Fibroblast of skin of right quadriceps (primary cell): ENCODE results near the gene ZBTB40.

Experiments used
- DNase-seq: peaks from one replicate; pipeline ENCODE4 v3.0.0-alpha.2; 2013

ZBTB40 gene

GRCh38 chr1:22535399-22535798, 83.7 kb downstream of the ZBTB40 start:
- DNase-seq = no peak

DNA sequence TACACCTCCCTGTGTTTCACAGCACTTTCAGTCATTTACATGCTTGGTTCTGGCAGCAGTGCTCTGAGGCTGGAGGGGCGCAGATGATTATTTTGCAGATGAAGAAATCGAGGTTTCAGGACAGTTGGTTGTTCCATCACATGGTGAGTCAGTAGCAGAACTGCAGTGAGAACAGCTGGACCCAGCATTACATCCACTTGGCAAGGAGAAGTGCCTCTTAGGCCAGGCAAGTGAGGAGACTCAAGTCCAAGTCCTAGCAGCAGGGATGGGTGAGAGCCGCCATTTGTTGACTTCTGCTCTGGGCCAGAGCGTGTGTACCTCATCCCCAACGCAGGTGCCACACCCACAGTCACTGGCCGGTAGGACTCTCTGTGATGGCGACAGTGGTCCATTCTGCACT, 84.9 kb downstream of the ZBTB40 start:
- DNase-seq = no peak

DNA sequence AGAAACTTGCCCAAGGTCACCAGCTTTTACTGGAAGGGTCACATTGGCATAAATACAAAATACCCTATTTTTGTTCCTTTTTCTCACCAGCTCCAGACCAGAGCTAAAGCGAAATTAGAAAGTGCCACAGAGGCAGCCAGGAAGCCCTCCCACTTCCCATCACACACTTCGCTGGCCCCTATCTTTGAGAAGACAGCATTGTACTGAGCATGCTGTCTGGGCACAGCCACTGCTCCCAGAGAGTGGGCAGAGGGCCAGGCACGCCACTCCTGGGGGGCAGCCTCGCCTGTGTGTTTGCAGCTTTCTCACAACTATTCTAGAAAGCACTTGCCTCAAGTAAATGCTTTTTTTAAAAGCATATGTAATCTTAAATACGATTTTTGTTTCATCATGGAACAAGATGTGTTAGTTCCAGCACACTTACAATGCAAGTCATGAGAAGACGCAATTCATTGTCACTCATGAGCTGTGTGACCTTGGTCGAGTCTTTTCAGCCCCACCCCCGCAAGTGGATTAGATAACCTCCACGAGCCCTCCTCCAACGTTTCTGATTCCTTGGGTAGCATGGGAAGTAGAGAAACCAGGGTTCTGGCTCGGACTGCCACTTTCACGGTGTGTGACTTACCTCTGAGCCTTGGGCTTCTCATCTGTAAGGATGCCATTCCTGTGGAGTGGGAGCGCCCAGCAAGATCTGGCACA, 85.9 kb downstream of the ZBTB40 start:
- DNase-seq = no peak

DNA sequence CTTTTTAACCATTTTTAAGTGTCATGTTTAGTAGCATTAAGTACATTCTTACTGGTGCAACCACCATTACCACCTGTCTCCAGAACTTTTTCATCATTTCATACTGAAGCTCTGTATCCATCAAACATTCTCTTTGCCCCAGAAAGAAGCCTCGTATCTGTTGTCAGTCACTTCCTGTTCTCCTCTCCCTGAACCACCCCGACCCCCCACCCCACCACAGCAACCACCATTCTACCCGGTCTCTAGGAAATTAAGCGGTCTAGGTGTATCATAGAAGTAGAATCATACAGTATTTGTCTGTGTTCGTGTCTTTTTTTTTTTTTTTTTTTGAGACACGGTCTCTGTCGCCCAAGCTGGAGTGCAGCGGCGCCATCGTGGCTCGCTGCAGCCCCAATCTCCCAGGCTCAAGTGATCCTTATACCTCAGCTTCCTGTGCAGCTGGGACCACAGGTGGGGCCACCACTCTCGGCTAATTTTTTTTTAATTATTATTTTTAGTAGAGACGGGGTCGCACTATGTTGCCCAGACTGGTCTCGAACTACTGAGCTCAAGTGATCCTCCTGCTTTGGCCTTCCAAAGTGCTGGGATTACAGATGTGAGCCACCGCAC, 88.0 kb downstream of the ZBTB40 start:
- no peak for DNase-seq

GRCh38 chr1:22540337-22540736, 88.7 kb downstream of the ZBTB40 start:
- peak; percentile 9 for DNase-seq

- DNase-seq = no peak
Measured at GRCh38 chr1:22542886-22543285, 91.2 kb downstream of the ZBTB40 start.

DNA sequence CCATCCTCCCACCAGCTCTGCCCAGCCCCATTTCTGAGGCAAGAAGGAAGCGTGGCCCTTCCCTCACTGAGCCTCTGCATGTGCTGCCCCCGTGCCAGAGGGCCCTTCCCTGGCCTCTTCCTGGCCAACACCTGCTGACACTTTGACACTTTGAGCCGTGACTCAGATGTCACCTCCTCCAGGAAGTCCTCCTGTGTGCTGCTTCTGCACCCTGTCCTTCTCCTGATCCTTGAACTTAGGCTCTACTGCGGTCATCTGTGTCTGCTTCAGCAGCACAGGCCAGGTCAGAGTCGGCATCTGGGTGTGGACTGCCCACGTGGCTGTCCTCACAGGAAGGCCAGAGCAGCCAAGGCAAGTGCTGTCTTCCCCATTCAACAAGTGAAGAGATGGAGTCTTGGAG, 92.0 kb downstream of the ZBTB40 start:
- no peak for DNase-seq

GRCh38 chr1:22544606-22545005, 93.0 kb downstream of the ZBTB40 start:
- DNase-seq = no peak

GRCh38 chr1:22545141-22545540, 93.5 kb downstream of the ZBTB40 start:
- DNase-seq = no peak

GRCh38 chr1:22547186-22547817, 95.7 kb downstream of the ZBTB40 start:
- no peak for DNase-seq

GRCh38 chr1:22547818-22548462, 96.3 kb downstream of the ZBTB40 start:
- DNase-seq = no peak

GRCh38 chr1:22550021-22550420, 98.4 kb downstream of the ZBTB40 start:
- no peak for DNase-seq

- DNase-seq = no peak
Measured at GRCh38 chr1:22551591-22551990, 99.9 kb downstream of the ZBTB40 start.

DNA sequence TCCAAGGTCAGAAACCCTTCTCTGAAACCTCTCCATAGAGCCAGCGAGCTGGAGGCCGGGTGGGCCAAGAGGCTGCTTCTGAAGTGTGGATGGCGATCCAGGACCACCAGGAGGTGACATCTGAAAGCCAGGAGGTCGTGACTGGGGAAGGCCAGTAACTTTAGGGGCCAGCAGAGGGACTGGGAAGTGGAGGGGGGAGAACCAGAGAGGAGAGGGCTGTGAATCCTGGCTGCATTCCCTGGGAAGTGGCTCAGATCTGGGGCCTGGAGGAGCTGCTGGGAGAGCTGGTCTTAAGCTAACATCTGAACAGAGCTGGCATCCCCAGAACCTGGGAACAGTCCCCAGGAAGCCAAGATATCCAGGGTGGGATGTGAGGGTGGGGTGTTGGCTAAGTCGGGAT, 100.4 kb downstream of the ZBTB40 start:
- no peak for DNase-seq

GRCh38 chr1:22553104-22553880, 101.6 kb downstream of the ZBTB40 start:
- no peak for DNase-seq

DNA sequence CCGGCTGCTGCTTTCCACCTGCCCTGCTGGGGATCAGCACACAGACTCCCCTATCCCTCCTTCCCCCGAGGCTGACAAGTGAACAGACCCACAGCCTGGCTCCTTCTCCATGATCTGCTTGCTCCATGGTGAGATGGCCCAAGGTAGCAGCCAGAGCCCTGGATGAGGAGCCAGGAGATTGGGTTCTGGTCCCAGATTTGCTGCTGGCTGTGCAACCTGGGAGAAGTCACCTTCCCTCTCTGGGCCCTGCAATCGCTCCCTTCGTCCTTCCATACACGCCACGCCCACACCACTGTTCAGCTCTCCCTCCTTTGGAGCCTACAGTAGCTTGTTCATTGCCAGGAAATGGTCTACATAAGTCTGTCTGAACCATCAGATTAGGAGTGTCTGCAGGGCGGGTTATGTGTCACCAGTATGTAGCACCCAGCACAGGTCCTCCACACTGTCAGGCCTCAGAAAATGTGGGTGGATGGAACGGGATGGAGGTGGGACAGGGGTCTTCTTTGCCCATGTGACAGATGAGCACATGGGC, 102.4 kb downstream of the ZBTB40 start:
- DNase-seq = no peak

DNA sequence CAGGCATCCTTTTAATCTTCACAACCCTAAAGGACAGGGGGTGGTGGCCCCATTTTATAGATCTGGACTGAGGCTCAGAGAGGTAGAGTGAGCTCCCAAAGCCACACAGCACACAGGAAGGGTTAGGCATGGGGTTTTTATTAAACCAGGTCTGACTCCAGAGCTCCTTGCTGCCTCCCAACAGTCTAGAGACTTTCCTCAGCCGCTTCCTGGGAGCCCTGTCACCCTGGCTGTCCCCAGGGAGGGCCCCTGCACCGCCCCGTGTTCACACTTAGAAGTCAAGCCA, 103.7 kb downstream of the ZBTB40 start:
- DNase-seq = no peak

GRCh38 chr1:22556391-22557104, 104.9 kb downstream of the ZBTB40 start:
- no peak for DNase-seq

DNA sequence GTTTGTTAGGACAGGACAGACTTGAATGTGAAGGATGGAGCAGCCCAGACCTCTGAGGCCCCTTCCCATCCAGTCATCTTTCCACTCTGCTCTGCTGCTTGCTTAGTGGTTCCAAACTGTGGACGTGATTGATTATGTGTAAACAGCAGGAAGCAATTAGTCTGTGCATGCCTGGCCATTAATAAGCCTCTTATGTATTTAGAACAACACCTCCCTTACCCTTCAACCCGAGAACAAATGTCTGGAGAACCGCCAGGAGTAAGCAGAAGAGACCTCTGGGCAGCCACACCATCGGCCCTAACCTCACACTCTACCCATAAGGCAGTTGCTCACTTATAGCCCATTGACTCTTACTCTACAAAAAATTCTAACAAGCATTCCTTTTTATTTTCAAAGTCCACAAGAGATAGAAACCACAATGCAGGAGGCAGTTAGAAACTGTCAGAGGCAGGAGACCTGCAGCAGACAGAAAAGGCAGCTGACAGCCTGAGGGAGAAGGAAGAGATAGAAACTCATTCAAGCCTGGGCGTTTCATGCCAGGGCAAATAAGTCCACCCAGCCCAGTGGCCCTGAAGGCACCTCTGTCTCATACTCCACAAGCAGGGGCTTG, 105.8 kb downstream of the ZBTB40 start:
- peak; percentile 19 for DNase-seq

DNA sequence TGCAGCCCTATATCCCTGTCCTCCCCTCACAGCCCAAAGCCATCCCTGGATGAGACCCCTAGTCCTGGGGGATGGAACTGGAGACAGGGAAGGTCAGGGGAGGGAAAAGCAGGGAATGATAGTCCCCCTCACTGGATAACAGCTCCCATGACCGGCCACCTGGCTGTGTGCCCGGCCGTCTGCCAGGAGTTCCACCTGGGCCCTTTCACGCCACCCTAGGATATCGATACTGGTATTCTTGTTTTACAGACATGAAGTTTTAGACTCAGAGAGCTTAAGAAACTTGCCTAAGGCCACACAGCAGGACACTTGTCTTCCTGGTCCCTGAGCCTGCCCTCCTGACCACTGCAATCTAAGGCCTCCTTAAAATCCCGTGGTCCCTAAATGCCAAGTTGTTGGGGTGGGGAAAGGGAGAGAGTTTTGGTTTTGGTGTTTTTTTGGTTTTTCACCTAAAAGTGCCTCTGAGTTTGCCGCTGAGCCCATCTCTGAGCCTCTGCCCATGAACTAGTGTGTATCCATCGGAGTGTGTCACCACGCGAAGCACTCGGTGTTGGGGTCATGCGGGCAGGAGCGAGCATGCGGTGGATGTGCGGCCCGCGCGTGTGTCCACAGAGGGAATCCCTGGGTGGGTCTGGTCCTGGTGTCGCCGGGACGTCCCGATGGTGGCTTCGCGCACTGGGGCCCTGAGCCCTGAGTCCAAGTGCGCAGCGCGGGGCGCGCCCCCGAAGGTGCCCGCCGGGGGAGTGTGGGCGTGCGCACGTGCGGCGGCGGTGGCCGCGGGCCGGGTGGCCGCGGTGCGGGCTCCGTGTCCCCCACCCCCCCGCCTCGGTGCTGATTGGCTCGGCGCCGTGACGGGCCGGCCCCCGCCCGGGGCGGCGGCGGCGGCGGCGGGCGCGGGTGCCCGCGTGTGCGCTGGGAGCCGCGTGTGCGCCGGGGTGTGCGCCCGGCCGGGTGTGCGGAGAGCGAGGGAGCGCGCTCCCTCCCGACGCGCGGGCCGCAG, 111.2 kb downstream of the ZBTB40 start, which contains the start of gene EPHA8:
TSS of gene EPHA8 (plus strand) at position 906 of the 1,000 bp plus-strand sequence. CDS start 147 bp downstream, outside the sequence.
- DNase-seq = no peak
